NCI-H345 (cell line): ENCODE measurements around the gene HBM.
"Not testable (repeated sequence)": the region's sequence is repeated elsewhere in the genome, so short reads cannot be mapped to it uniquely, and the experiment has no call there.

Experiments used
- DNase-seq: peaks from one replicate; lab custom pipeline; 2025; lab: John Stamatoyannopoulos, UW

Gene HBM

GRCh38 chr16:146646-147045 lies 19.1 kb upstream of the HBM start:
- DNase-seq, result no peak

DNA sequence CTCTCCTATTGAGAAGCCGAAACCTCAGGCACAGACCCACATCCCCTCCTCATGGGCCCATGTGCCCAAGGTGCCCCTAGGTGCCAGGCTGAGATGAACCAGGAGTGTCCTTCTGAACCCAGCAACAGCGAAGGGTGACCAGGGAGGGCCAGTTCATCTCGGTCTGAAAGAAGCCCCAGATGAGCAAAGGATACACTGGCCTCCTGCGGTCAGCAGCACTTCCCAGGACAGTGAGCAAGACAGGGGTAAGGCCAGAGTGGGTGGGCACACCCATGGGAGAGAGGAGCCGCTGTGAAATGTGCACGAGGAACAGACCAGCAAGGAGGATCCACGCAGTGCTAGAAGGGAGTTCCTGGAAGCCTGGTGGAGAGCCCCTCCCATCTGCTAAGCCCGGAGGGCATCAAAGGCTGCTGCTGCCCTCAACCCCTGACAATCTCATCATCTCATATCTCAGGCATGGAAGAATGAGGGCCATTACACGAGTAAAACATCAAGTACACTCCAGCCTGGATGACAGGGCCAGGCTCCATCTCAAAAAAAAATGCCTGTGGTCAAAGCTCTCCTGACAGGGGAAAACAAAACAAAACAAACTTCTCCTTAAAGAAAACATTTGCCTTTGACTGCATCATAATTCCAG lies 16.6 kb upstream of the HBM start:
- DNase-seq, result no peak

DNA sequence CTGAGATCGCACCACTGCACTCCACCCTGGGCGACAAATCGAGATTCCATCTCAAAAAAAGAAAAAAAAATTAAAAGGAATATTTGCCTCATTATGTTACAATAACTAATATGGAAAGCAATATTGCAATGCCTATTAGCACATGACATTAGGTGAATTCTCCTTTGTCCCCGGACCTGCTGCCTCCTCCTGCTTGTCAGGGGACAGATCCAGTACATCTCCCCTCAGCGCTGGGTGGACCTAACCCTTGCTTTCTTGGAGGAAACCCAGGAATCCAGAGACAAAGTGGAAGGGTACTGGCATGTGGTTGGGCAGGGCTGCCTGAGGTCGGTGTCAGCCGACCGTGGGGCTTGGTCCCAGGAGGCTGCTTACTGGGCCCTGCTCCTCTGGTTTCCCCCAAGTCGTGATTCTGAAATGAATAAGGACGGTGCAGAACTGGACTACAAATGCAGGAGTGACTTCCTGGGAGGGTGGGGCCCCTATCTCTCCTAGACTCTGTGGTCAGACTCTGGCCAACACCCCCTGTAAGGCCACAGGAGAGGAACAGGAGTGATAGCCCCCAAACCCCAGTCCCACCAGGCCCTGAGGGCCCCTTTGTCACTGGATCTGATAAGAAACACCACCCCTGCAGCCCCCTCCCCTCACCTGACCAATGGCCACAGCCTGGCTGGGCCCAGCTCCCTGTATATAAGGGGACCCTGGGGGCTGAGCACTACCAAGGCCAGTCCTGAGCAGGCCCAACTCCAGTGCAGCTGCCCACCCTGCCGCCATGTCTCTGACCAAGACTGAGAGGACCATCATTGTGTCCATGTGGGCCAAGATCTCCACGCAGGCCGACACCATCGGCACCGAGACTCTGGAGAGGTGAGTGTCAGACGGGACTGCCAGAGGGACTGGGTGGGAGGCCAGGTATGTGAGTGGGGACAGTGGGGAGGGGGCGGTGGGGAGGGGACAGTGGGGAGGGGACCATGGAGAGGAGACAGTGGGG lies 13.3 kb upstream of the HBM start, which contains the start of gene HBZ:
Gene HBZ (plus strand): TSS at position 504 of the 988 bp plus-strand sequence. CDS start 266 bp downstream, at position 770.
- DNase-seq, result no peak

- DNase-seq, result not testable (repeated sequence)
Observed at GRCh38 chr16:153129-153521, 12.7 kb upstream of the HBM start.

- not testable (repeated sequence) for DNase-seq
Observed at GRCh38 chr16:153550-154216, 12.1 kb upstream of the HBM start.

DNA sequence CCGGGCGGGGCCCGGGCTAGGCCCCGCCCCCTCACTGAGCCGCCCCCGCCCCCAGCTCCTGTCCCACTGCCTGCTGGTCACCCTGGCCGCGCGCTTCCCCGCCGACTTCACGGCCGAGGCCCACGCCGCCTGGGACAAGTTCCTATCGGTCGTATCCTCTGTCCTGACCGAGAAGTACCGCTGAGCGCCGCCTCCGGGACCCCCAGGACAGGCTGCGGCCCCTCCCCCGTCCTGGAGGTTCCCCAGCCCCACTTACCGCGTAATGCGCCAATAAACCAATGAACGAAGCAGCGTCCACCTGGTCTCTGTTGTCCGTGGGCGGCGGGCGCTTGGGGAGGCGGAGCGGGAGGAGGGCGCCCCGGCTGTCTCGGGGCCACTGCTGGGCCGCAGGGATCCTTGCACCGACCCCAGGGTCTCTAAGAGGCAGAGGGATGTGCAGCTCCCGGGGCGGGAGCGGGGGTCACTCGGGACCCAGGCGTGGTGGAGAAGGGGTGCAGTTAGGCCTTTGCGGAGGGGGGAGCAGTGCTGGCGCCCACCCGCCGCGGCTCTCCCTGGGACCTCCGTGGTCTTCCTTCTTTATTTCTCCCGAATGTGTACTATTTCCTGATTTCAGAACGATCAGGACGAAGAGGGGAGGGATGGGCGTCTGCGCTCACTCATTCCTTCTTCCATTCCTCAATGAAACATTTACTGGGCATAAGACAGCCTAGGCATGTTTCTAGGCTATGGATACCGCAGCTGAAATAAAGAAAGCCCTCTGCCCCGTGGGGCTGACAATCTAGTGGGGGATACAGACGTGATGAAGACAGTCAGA lies 11.4 kb upstream of the HBM start:
- DNase-seq, result peak; percentile 26

- no peak for DNase-seq
Observed at GRCh38 chr16:155031-155398, 10.8 kb upstream of the HBM start.

- no peak for DNase-seq
Observed at GRCh38 chr16:159136-159849, 6.5 kb upstream of the HBM start.

DNA sequence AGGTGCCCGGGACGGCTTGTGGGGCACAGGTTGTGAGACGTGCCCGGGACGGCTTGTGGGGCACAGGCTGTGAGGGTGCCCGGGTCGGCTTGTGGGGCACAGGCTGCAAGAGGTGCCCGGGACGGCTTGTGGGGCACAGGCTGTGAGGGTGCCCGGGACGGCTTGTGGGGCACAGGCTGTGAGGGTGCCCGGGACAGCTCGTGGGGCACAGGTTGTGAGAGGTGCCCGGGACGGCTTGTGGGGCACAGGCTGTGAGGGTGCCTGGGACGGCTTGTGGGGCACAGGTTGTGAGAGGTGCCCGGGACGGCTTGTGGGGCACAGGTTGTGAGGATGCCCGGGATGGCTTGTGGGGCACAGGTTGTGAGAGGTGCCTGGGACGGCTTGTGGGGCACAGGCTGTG lies 5.5 kb upstream of the HBM start:
- not testable (repeated sequence) for DNase-seq

DNA sequence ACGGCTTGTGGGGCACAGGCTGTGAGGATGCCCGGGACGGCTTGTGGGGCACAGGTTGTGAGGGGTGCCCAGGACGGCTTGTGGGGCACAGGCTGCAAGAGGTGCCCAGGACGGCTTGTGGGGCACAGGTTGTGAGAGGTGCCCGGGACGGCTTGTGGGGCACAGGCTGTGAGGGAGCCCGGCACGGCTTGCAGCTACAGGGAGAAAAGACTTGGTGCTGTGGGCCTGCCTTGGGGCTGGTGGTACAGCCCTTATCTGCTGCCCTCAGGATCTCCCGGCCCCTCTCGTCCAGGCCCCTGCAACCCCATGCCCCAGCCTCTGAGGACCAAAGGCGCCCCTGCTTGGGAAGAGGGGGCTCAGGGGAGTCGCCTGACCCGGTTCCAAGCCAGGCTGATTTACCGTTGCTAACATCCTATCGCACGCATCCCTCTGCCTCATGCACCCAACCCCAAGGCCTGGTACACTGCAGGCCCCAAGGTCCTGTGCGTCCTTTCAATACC lies 5.0 kb upstream of the HBM start:
- DNase-seq, result no peak

- DNase-seq, result no peak
Observed at GRCh38 chr16:162271-162991, 3.3 kb upstream of the HBM start.

- DNase-seq, result not testable (repeated sequence)
Observed at GRCh38 chr16:163139-163538, 2.6 kb upstream of the HBM start.

DNA sequence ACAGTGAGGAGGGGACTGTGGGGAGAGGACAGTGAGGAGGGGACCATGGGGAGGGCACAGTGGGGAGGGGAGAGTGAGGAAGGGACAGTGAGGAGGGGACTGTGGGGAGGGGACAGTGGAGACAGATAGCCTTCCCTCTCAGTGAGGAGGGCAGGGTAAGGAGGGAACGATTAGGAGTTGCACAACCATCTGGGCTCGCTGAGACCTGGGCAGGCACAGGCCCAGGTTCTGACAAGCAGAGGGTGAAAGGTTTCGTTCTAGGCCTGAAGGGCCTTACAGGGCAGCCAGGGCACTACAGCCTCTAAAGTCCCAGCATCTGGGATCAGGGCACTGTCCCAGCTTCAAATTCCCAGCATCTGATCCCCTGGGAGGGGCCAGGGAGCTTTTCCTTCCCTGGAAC lies 2.1 kb upstream of the HBM start:
- not testable (repeated sequence) for DNase-seq

DNA sequence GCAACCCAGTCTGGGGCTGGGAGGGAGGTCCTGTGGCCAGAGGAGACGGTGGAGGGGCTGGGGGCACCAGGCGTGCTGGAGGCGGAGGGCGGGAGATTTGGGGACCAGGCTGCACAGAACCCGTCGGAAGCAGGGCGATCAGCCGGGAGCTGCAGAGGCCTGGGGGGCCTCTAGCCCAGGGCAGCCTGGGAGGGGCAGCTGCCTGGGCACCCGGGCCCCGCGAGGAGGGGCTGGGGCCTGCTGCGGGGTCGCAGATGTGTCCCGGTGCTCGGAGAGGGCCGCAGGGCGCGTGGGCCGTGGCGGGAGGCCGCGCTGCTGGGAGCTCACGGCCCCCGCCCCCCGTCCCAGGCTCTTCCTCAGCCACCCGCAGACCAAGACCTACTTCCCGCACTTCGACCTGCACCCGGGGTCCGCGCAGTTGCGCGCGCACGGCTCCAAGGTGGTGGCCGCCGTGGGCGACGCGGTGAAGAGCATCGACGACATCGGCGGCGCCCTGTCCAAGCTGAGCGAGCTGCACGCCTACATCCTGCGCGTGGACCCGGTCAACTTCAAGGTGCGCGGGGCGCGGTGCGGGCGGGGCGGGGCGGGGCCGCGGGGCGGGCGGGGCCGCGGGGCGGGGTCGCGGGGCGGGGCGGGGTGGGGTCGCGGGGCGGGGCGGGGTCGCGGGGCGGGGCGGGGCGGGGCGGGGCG lies 1.5 kb upstream of the HBM start:
- DNase-seq, result not testable (repeated sequence)

DNA sequence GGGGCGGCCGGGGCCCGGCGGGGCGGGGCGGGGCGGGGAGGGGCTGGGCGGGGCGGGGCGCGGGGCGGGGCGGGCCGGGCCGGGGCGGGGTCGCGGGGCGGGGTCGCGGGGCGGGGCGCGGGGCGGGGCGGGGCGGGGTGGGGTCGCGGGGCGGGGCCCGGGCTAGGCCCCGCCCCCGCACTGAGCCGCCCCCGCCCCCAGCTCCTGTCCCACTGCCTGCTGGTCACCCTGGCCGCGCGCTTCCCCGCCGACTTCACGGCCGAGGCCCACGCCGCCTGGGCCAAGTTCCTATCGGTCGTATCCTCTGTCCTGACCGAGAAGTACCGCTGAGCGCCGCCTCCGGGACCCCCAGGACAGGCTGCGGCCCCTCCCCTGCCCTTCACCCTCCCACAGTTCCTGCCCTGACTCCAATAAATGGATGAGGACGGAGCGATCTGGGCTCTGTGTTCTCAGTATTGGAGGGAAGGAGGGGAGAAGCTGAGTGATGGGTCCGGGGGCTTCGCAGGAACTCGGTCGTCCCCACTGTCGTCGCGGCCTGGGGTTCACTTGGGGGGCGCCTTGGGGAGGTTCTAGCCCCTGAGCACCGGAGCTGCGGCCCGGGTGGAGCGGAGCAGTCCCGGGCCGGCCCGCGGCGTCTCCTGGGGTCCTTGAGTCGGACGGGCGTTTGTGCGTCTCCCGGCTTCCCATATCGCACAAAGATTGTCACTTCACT lies 795 bp upstream of the HBM start:
- no peak for DNase-seq

DNA sequence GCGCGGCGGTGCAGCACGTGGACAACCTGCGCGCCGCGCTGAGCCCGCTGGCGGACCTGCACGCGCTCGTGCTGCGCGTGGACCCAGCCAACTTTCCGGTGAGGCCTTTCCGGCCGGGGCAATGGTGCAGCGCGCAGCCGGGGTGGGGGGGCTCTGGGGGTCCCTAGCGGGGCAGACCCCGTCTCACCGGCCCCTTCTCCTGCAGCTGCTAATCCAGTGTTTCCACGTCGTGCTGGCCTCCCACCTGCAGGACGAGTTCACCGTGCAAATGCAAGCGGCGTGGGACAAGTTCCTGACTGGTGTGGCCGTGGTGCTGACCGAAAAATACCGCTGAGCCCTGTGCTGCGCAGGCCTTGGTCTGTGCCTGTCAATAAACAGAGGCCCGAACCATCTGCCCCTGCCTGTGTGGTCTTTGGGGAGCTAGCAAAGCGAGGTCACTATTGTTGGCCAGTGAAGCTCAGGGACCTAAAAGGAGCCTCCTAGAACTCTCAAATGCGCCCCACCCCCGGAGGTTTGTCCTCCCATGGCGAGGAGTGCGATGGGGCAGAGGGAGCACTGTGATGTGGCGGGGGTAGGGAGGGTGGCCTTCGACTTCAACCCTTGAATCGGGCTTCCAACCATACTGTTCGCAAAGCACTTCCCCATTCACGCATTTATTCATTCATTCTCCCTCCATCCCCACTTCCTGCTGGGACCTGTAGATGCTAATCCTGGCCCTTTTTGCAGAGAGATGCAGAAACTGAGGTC lies 770 bp downstream of the HBM start:
- no peak for DNase-seq

GRCh38 chr16:167122-167690 lies 1.4 kb downstream of the HBM start:
- DNase-seq, result no peak

DNA sequence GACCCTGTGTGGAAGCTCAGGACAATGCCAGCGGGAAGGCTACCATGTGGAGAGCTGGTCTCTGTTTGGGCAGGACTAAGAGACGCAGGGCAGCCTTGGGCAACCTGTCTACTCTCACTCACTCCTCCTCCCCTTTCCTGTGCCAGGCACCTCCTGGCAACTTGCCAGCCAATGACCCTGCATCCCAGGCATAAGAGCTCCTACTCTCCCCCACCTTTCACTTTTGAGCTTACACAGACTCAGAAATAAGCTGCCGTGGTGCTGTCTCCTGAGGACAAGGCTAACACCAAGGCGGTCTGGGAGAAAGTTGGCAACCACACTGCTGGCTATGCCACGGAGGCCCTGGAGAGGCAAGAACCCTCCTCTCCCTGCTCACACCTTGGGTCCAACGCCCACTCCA lies 2.6 kb downstream of the HBM start:
- no peak for DNase-seq
